Astrocyte (in vitro differentiated cells and primary cell): ENCODE results near the gene RTKN2. TPM values are rescaled to one million over a fixed set of nuclear protein-coding genes. Genes with fewer than 3 reads are reported as not detected.
A peak's percentile ranks its signal among the peaks of the same experiment; 100 is the strongest.

Source experiments
- DNase-seq: peaks from one replicate; pipeline ENCODE4 v3.0.0-alpha.2; 2010; ENCODE audit warnings: low read depth
- FAIRE-seq: peaks from 2 replicates; lab custom pipeline; 2011; peaks lifted over from hg19 to GRCh38; lab: Jason Lieb, UNC
- H2AFZ ChIP-seq: 2 replicates; pipeline ENCODE4 v1.6.0; 2012; ENCODE audit warnings: low read depth, low read length, inconsistent platforms
- H3K27ac ChIP-seq: 2 replicates; pipeline ENCODE4 v1.5.1; 2011; ENCODE audit warnings: low read depth, low read length, inconsistent platforms
- H3K27me3 ChIP-seq: 2 replicates; pipeline ENCODE4 v1.6.0; 2011; ENCODE audit warnings: low read length, inconsistent platforms; ENCODE audit not compliant: insufficient read depth
- H3K36me3 ChIP-seq: 2 replicates; pipeline ENCODE4 v1.5.1; 2011; ENCODE audit warnings: low read length, inconsistent platforms; ENCODE audit not compliant: insufficient read depth
- H3K4me1 ChIP-seq: 2 replicates; pipeline ENCODE4 v1.5.1; 2011; ENCODE audit warnings: low read length, inconsistent platforms; ENCODE audit not compliant: insufficient read depth
- H3K4me2 ChIP-seq: 2 replicates; pipeline ENCODE4 v1.6.0; 2012; ENCODE audit warnings: low read length, inconsistent platforms
- H3K4me3 ChIP-seq: 2 replicates; pipeline ENCODE4 v1.5.1; 2011; ENCODE audit warnings: low read depth, mild to moderate bottlenecking, low read length, inconsistent platforms; ENCODE audit not compliant: insufficient read depth
- H3K79me2 ChIP-seq: 2 replicates; pipeline ENCODE4 v1.6.0; 2012; ENCODE audit warnings: mild to moderate bottlenecking, low read length, inconsistent platforms; ENCODE audit not compliant: insufficient read depth
- H3K9ac ChIP-seq: 2 replicates; pipeline ENCODE4 v1.6.0; 2012; ENCODE audit warnings: mild to moderate bottlenecking, low read length, inconsistent platforms
- H3K9me3 ChIP-seq: 2 replicates; pipeline ENCODE4 v1.5.1; 2012; ENCODE audit warnings: low read depth, mild to moderate bottlenecking, low read length, inconsistent platforms; ENCODE audit not compliant: insufficient read depth
- H4K20me1 ChIP-seq: 2 replicates; pipeline ENCODE4 v1.6.0; 2012; ENCODE audit warnings: low read length, inconsistent platforms; ENCODE audit not compliant: insufficient read depth
- H3K27ac Mint-ChIP-seq: one replicate; pipeline ENCODE4 v1.8.0; 2021; ENCODE audit warnings: mild to moderate bottlenecking, mixed read lengths; ENCODE audit not compliant: unreplicated experiment
- H3K27me3 Mint-ChIP-seq: one replicate; pipeline ENCODE4 v1.8.0; 2021; ENCODE audit warnings: low read depth, mixed read lengths; ENCODE audit not compliant: unreplicated experiment
- H3K36me3 Mint-ChIP-seq: one replicate; pipeline ENCODE4 v1.8.0; 2021; ENCODE audit warnings: low read depth, mixed read lengths; ENCODE audit not compliant: unreplicated experiment
- H3K4me1 Mint-ChIP-seq: one replicate; pipeline ENCODE4 v1.8.0; 2021; ENCODE audit warnings: low read depth, mixed read lengths; ENCODE audit not compliant: unreplicated experiment
- H3K4me3 Mint-ChIP-seq: one replicate; pipeline ENCODE4 v1.8.0; 2021; ENCODE audit warnings: mild to moderate bottlenecking, moderate library complexity, mixed read lengths; ENCODE audit not compliant: unreplicated experiment
- H3K9me3 Mint-ChIP-seq: one replicate; pipeline ENCODE4 v1.8.0; 2021; ENCODE audit warnings: mild to moderate bottlenecking, mixed read lengths; ENCODE audit not compliant: unreplicated experiment
- CTCF ChIP-seq: IDR thresholded peaks from 2 replicates; pipeline ENCODE4 v1.5.1; 2011; ENCODE audit warnings: low read depth, mild to moderate bottlenecking, inconsistent platforms, low read length, moderate library complexity; ENCODE audit not compliant: insufficient read depth
- EZH2 ChIP-seq: IDR thresholded peaks from 2 replicates; pipeline ENCODE4 v1.6.1; 2012; ENCODE audit warnings: mild to moderate bottlenecking, low read length, inconsistent platforms; ENCODE audit not compliant: insufficient read depth
- total RNA-seq: library from RNA; stranded (reverse); gene quantifications from 2 replicates; pipeline ENCODE4 v1.2.1, GENCODE V29; 2021

Gene RTKN2
- total RNA-seq, 1 donor from 2014 or later, result 8.4 TPM

- Mint-ChIP-seq H3K27ac (no peak overlapping the region), H3K9me3 (no peaks in the 10 kb centered on the region)
These were observed 51.0 kb downstream of the RTKN2 start for GRCh38 chr10:62217683-62218082.

GRCh38 chr10:62214364-62214874 is 54.2 kb downstream of the RTKN2 start:
- Histone ChIP-seq H3K9me3 (no peaks in the 10 kb centered on the region), H3K27me3 (no peaks in the 10 kb centered on the region), H3K79me2 (no peaks in the 10 kb centered on the region), H3K9ac (no peak overlapping the region), H2AFZ (no peak overlapping the region), H3K27ac (no peak overlapping the region), H3K4me3 (no peak overlapping the region), H3K4me1 (no peaks in the 10 kb centered on the region), H3K4me2 (no peak overlapping the region), H4K20me1 (no peaks in the 10 kb centered on the region), H3K36me3 (no peaks in the 10 kb centered on the region)
- H3K27me3 Mint-ChIP-seq, result no peaks in the 10 kb centered on the region
- no peaks in the 10 kb centered on the region for H3K9me3 Mint-ChIP-seq
- TF ChIP-seq CTCF (no peak), EZH2 (no peak)
- no peaks in the 10 kb centered on the region for H3K4me1 Mint-ChIP-seq
- DNase-seq (no peak), FAIRE-seq (no peak)
- H3K36me3 Mint-ChIP-seq, result no peaks in the 10 kb centered on the region
- H3K4me3 Mint-ChIP-seq, result no peak overlapping the region
- no peak overlapping the region for H3K27ac Mint-ChIP-seq

More at GRCh38 chr10:62217683-62218082, 51.0 kb downstream of the RTKN2 start:
- Histone ChIP-seq H3K27me3 (no peaks in the 10 kb centered on the region), H3K27ac (no peak overlapping the region), H3K4me3 (no peak overlapping the region), H3K9ac (no peak overlapping the region), H3K79me2 (no peaks in the 10 kb centered on the region), H3K4me2 (no peak overlapping the region), H3K4me1 (no peaks in the 10 kb centered on the region), H4K20me1 (no peaks in the 10 kb centered on the region), H2AFZ (no peak overlapping the region), H3K9me3 (no peaks in the 10 kb centered on the region), H3K36me3 (no peaks in the 10 kb centered on the region)
- H3K36me3 Mint-ChIP-seq, result no peaks in the 10 kb centered on the region
- H3K27me3 Mint-ChIP-seq, result no peaks in the 10 kb centered on the region
- H3K4me1 Mint-ChIP-seq, result no peaks in the 10 kb centered on the region
- no peak for TF ChIP-seq CTCF
- TF ChIP-seq EZH2, result no peak
- H3K4me3 Mint-ChIP-seq, result no peak overlapping the region
- DNase-seq (no peak), FAIRE-seq (no peak)

DNA sequence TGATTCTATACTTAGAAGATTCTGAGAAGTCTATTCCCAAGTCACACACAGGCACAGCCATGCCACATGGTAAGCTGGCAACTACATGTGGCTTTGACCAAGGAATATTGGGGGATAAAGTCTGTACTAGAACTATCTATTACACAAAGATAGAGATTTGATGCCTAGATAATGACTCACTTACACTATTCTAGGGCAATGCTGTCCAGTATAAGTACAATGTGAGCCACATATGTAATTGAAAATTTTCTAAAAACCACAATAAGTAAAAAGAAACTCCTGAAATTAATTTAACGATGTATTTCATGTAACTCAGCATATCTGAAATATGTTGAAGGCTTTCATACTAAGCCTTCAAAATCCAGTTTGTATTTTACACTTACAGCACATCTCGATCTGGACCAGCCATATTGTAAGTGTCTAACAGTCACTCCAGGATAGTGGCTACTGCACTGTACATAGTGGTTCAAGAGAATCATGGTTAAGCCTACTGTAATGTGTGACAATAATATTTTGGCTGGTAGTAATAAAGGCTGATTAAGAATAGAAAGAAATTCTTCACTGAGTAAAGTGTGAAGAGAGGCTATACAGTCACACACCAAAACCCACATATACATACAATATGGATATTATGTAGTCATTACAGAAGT is 62.8 kb downstream of the RTKN2 start:
- H3K9me3 ChIP-seq, result no peaks in the 10 kb centered on the region
- H3K27me3 Mint-ChIP-seq, result no peaks in the 10 kb centered on the region
- no peaks in the 10 kb centered on the region for H3K4me1 ChIP-seq
- FAIRE-seq (peak; percentile 5), DNase-seq (no peak)
- H3K9me3 Mint-ChIP-seq, result no peaks in the 10 kb centered on the region
- no peak overlapping the region for H3K4me3 Mint-ChIP-seq
- H4K20me1 ChIP-seq, result no peaks in the 10 kb centered on the region
- H3K36me3 ChIP-seq, result no peaks in the 10 kb centered on the region
- H3K27ac Mint-ChIP-seq, result no peak overlapping the region
- no peaks in the 10 kb centered on the region for H3K4me1 Mint-ChIP-seq
- no peak overlapping the region for H2AFZ ChIP-seq
- H3K36me3 Mint-ChIP-seq, result no peaks in the 10 kb centered on the region
- H3K27ac ChIP-seq, result no peak overlapping the region
- no peak for TF ChIP-seq CTCF
- no peak for TF ChIP-seq EZH2
- no peaks in the 10 kb centered on the region for H3K27me3 ChIP-seq
- H3K9ac ChIP-seq, result no peak overlapping the region
- H3K4me3 ChIP-seq, result no peak overlapping the region
- no peaks in the 10 kb centered on the region for H3K79me2 ChIP-seq
- H3K4me2 ChIP-seq, result no peak overlapping the region
